D721Med (cell line): Measurements from ENCODE around the gene TOLLIP.
"Not testable (repeated sequence)": the region's sequence is repeated elsewhere in the genome, so short reads cannot be mapped to it uniquely, and the experiment has no call there.

Source experiments
- DNase-seq: peaks from one replicate; pipeline ENCODE4 v3.0.0; 2011; ENCODE audit warnings: low spot score; ENCODE audit not compliant: insufficient read length
- FAIRE-seq: peaks from 2 replicates; lab custom pipeline; 2011; peaks lifted over from hg19 to GRCh38; lab: Jason Lieb, UNC
- TF ChIP-seq, protein P1 (sequence below): IDR thresholded peaks from 2 replicates; pipeline ENCODE4 v1.5.1; 2012; ENCODE audit warnings: mild to moderate bottlenecking, control low read depth; ENCODE audit not compliant: insufficient read depth; ENCODE audit errors: missing control alignments

Gene TOLLIP

DNA sequence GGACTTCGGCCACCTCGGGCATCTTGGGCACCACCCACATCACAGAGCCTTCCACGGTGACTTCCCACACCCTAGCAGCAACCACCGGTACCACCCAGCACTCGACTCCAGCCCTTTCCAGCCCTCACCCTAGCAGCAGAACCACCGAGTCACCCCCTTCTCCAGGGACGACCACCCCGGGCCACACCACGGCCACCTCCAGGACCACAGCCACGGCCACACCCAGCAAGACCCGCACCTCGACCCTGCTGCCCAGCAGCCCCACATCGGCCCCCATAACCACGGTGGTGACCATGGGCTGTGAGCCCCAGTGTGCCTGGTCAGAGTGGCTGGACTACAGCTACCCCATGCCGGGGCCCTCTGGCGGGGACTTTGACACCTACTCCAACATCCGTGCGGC is 65.9 kb downstream of the TOLLIP start:
- not testable (repeated sequence) for FAIRE-seq, DNase-seq

DNA sequence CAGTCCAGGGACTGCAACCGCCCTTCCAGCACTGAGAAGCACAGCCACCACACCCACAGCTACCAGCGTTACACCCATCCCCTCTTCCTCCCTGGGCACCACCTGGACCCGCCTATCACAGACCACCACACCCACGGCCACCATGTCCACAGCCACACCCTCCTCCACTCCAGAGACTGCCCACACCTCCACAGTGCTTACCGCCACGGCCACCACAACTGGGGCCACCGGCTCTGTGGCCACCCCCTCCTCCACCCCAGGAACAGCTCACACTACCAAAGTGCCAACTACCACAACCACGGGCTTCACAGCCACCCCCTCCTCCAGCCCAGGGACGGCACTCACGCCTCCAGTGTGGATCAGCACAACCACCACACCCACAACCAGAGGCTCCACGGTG is 66.7 kb downstream of the TOLLIP start:
- FAIRE-seq, DNase-seq: not testable (repeated sequence)

DNA sequence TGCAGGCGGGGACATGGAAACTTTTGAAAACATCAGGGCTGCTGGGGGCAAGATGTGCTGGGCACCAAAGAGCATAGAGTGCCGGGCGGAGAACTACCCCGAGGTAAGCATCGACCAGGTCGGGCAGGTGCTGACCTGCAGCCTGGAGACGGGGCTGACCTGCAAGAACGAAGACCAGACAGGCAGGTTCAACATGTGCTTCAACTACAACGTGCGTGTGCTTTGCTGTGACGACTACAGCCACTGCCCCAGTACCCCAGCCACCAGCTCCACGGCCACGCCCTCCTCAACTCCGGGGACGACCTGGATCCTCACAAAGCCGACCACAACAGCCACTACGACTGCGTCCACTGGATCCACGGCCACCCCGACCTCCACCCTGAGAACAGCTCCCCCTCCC is 67.1 kb downstream of the TOLLIP start:
- TF ChIP-seq, protein P1, sequence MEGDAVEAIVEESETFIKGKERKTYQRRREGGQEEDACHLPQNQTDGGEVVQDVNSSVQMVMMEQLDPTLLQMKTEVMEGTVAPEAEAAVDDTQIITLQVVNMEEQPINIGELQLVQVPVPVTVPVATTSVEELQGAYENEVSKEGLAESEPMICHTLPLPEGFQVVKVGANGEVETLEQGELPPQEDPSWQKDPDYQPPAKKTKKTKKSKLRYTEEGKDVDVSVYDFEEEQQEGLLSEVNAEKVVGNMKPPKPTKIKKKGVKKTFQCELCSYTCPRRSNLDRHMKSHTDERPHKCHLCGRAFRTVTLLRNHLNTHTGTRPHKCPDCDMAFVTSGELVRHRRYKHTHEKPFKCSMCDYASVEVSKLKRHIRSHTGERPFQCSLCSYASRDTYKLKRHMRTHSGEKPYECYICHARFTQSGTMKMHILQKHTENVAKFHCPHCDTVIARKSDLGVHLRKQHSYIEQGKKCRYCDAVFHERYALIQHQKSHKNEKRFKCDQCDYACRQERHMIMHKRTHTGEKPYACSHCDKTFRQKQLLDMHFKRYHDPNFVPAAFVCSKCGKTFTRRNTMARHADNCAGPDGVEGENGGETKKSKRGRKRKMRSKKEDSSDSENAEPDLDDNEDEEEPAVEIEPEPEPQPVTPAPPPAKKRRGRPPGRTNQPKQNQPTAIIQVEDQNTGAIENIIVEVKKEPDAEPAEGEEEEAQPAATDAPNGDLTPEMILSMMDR = no peak
- DNase-seq (no peak), FAIRE-seq (no peak)

DNA sequence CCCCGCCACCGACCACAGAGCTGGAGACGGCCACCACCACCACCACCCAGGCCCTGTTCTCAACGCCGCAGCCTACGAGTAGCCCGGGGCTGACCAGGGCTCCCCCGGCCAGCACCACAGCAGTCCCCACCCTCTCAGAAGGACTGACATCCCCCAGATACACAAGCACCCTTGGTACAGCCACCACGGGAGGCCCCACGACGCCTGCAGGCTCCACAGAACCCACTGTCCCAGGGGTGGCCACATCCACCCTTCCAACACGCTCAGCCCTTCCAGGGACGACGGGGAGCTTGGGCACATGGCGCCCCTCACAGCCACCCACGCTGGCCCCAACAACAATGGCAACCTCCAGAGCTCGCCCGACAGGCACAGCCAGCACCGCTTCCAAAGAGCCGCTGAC is 67.7 kb downstream of the TOLLIP start:
- FAIRE-seq (no peak), DNase-seq (no peak)
- TF ChIP-seq, protein P1 = no peak

GRCh38 chr11:1240771-1241170 is 68.7 kb downstream of the TOLLIP start:
- FAIRE-seq (no peak), DNase-seq (no peak)
- TF ChIP-seq, protein P1 = no peak

DNA sequence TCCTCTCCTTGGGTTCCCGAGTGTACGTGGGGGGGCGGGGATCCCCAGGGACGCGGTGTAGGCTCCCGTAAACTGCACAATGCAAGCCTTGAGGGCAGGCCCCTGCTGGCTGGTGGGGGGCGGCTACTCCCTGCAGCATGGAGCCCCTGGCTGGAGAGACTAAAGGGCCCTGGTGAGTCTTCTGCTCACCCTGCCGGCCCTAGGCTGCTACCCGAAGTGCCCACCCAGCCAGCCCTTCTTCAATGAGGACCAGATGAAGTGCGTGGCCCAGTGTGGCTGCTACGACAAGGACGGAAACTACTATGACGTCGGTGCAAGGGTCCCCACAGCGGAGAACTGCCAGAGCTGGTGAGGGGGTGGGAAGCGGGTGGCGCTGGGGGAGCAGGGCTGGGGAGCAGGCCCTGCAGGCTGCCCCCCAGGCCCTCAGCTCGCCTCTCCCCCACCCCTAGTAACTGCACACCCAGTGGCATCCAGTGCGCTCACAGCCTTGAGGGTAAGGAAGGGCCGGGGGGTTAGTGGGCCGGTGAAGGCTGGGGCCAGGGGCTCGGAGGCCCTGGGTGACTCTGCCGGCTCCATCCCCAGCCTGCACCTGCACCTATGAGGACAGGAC is 69.7 kb downstream of the TOLLIP start:
- DNase-seq = no peak
- TF ChIP-seq, protein P1 = no peak
- no peak for FAIRE-seq

DNA sequence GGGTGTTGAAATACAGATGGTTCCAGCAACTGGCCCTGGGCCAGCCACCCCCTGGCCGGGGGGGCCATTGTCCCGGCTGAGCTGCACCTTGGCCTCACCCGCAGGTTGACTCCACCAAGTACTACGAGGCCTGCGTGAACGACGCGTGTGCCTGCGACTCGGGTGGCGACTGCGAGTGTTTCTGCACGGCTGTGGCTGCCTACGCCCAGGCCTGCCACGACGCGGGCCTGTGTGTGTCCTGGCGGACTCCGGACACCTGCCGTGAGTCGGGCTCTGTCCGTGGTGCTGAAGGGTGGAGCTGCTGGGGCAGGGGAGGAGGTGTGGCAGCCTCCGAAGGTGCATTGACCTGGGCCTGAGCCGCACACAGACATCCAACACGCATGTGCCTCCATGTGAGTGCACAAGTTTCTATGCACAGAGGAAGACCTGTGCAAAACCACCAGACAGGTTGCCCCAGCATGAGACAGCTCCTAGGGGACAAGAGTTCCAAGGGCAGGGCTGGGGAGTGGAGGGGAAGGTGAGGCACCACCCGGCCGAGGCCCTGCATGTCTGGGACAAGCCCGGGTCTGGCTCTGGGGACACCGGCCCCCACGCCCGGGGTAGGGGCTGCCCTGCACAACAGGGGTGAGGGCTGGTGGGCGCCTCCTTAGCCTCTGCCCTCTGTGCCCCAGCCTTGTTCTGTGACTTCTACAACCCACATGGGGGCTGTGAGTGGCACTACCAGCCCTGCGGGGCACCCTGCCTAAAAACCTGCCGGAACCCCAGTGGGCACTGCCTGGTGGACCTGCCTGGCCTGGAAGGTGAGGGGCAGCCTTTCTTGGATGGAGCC is 70.5 kb downstream of the TOLLIP start:
- no peak for DNase-seq
- TF ChIP-seq, protein P1 = no peak
- FAIRE-seq = no peak

- no peak for FAIRE-seq
- TF ChIP-seq, protein P1 = no peak
Observed at GRCh38 chr11:1237851-1238250, 71.6 kb downstream of the TOLLIP start.

More at GRCh38 chr11:1237851-1238250, 71.6 kb downstream of the TOLLIP start:
- no peak for DNase-seq
